ENCODE measurements around the gene PPP3R1. TPM values are rescaled to one million over a fixed set of nuclear protein-coding genes. Genes with fewer than 3 reads are reported as not detected.

The PPP3R1 gene
- total RNA-seq, 1 experiment from 2014 or later = 70.9 TPM

DNA sequence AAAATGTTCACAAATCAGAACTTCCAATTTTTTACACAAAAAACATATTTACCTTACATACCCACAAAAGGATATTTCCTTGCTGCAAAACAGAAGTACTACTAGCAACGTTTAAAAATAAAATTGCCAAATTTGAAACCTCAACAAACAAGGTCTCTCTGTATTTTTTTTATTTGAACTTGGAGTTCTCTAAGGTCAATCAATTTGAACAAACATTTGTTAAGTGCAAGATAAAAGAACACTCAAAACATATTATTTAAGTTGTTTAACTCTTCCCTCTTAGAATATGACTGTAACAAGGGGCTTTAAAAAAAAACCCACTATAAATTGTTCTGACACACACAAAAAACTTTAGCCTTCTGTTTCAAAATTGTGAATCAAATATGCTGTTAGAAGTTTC, 65.0 kb downstream of the PPP3R1 start:
- Mint-ChIP-seq H3K4me3 (ENCODE audit: unreplicated experiment) (no peak overlapping the region), H3K4me1 (ENCODE audit: low read depth, unreplicated experiment) (peaks cover 5% of the 10 kb centered on the region), H3K9me3 (ENCODE audit: unreplicated experiment) (no peaks in the 10 kb centered on the region), H3K36me3 (ENCODE audit: insufficient read depth, unreplicated experiment) (peaks cover 19% of the 10 kb centered on the region), H3K27me3 (ENCODE audit: insufficient read depth, unreplicated experiment) (no peaks in the 10 kb centered on the region), H3K27ac (ENCODE audit: unreplicated experiment) (no peak overlapping the region)
- no peak for TF ChIP-seq CTCF (IDR thresholded peaks at IDR 0.05; ENCODE audit: insufficient read depth in 1 of 2, low read depth in 1 of 2, low read length in 1 of 2, severe bottlenecking in 1 of 2, unreplicated experiment in 1 of 2)
- DNase-seq = no peak
- no TSS peak for BruUV-seq (replicated peaks)
- H3K4me3 ChIP-seq (ENCODE audit: low read depth, low read length) = no peak overlapping the region
- no peaks in the 10 kb centered on the region for H3K36me3 ChIP-seq (ENCODE audit: control insufficient read depth, insufficient read depth, low read length)
- no peaks in the 10 kb centered on the region for H3K9me3 ChIP-seq
- no peaks in the 10 kb centered on the region for H3K27me3 ChIP-seq (replicated peaks; ENCODE audit: control insufficient read depth, insufficient read depth, low read length)
- CTCF ChIA-PET = no interaction called here
- no peaks in the 10 kb centered on the region for H3K4me1 ChIP-seq
- intact Hi-C loops (cut with micrococcal nuclease; ENCODE audit: unreplicated experiment) = loop anchor here (1.0 to 2.0 kb wide), 2 partner anchors 9 to 65 kb away; no protein-coding TSS in a partner anchor
- POLR2A ChIA-PET = no interaction called here

DNA sequence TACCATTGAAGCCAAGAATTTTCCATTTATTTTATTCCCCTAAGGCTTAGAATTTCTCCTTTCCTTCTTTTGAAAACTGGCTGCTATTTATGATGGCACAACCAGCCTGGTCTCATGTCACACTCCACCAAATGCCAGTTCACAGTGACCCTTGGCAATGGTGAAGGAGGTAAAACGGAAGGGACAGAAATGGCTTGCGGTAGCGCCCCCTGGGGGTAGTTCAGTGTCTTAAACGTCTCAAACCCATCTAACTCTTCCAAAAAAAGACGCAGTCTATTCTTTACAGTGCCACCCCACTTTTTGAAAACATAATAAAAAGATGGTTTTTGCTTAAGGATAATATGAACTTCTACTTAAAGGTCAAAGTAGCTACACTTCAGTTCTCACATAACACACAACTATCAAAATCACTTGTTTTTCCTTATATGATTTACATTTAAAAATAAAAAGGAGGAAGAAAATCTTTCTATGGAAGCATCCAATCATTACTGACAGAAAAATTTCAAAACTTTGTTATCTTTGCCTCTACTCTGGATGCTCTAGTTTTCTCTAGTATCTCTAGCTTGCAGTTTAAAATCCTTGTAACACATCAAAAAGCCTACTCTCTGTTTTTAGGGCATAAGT, 66.7 kb downstream of the PPP3R1 start:
- TF ChIP-seq CTCF (IDR thresholded peaks at IDR 0.05; ENCODE audit: insufficient read depth in 1 of 2, low read depth in 1 of 2, low read length in 1 of 2, severe bottlenecking in 1 of 2, unreplicated experiment in 1 of 2) = peak; percentile 73 to 84
- H3K4me3 Mint-ChIP-seq (ENCODE audit: unreplicated experiment) = no peak overlapping the region
- Histone ChIP-seq H3K4me3 (ENCODE audit: low read depth, low read length) (no peak overlapping the region), H3K36me3 (ENCODE audit: control insufficient read depth, insufficient read depth, low read length) (no peaks in the 10 kb centered on the region), H3K9me3 (no peaks in the 10 kb centered on the region), H3K27me3 (replicated peaks; ENCODE audit: control insufficient read depth, insufficient read depth, low read length) (no peaks in the 10 kb centered on the region), H3K4me1 (no peaks in the 10 kb centered on the region)
- no peak overlapping the region for H3K27ac Mint-ChIP-seq (ENCODE audit: unreplicated experiment)
- intact Hi-C loops (cut with micrococcal nuclease; ENCODE audit: unreplicated experiment) = loop anchor here (2.0 kb wide), 1 partner anchor 63 kb away; no protein-coding TSS in a partner anchor
- ChIA-PET POLR2A (no interaction called here), CTCF (interaction anchor here (0.6 to 1.5 kb wide), 2 partner anchors 11 to 16 kb away, joined by 3 read pairs; no protein-coding TSS in a partner anchor)
- peaks cover 24% of the 10 kb centered on the region for H3K36me3 Mint-ChIP-seq (ENCODE audit: insufficient read depth, unreplicated experiment)
- H3K27me3 Mint-ChIP-seq (ENCODE audit: insufficient read depth, unreplicated experiment) = no peaks in the 10 kb centered on the region
- H3K4me1 Mint-ChIP-seq (ENCODE audit: low read depth, unreplicated experiment) = no peaks in the 10 kb centered on the region
- BruUV-seq (replicated peaks) = no TSS peak
- DNase-seq = peak; percentile 58 to 73
- H3K9me3 Mint-ChIP-seq (ENCODE audit: unreplicated experiment) = no peaks in the 10 kb centered on the region

DNA sequence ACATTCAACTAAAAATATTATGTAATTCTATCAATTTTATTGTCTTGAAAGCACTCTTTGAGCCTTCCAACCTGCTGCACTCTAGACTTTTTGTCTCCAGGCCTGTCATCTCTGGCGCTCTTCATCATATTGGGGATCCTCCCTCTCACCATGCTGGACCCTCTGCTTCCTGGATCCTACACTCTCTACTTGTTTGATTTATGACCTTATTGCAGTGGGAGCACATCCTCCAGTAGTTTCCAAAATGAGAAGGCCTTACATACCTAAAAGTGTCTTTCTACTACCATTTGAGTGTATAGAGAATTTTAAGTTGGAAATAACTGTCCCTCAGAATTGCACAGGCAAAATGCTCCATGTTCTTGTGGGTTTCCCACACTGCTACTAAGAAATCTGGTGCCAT, 69.4 kb downstream of the PPP3R1 start:
- TF ChIP-seq CTCF (IDR thresholded peaks at IDR 0.05; ENCODE audit: insufficient read depth in 1 of 2, low read depth in 1 of 2, low read length in 1 of 2, severe bottlenecking in 1 of 2, unreplicated experiment in 1 of 2) = no peak
- POLR2A ChIA-PET = no interaction called here
- no TSS peak for BruUV-seq (replicated peaks)
- Mint-ChIP-seq H3K4me1 (ENCODE audit: low read depth, unreplicated experiment) (no peaks in the 10 kb centered on the region), H3K36me3 (ENCODE audit: insufficient read depth, unreplicated experiment) (peaks cover 31% of the 10 kb centered on the region), H3K9me3 (ENCODE audit: unreplicated experiment) (no peaks in the 10 kb centered on the region), H3K27ac (ENCODE audit: unreplicated experiment) (no peak overlapping the region), H3K4me3 (ENCODE audit: unreplicated experiment) (no peak overlapping the region), H3K27me3 (ENCODE audit: insufficient read depth, unreplicated experiment) (no peaks in the 10 kb centered on the region)
- H3K9me3 ChIP-seq = no peaks in the 10 kb centered on the region
- H3K36me3 ChIP-seq (ENCODE audit: control insufficient read depth, insufficient read depth, low read length) = no peaks in the 10 kb centered on the region; the same call in 1 of the 2 replicates
- CTCF ChIA-PET = no interaction called here
- no peak overlapping the region for H3K4me3 ChIP-seq (ENCODE audit: low read depth, low read length)
- intact Hi-C loops (cut with micrococcal nuclease; ENCODE audit: unreplicated experiment) = no loop called here
- no peaks in the 10 kb centered on the region for H3K4me1 ChIP-seq
- H3K27me3 ChIP-seq (replicated peaks; ENCODE audit: control insufficient read depth, insufficient read depth, low read length) = no peaks in the 10 kb centered on the region
- DNase-seq = no peak
